GM12891 (cell line): ENCODE data around the gene UNC5C.

Experiments
- PAX5 ChIP-seq: IDR thresholded peaks from 2 replicates; pipeline ENCODE4 v1.6.1; 2011; ENCODE audit warnings: low read length, moderate library complexity, mild to moderate bottlenecking; ENCODE audit not compliant: insufficient read depth, severe bottlenecking
- POLR2A ChIP-seq: IDR thresholded peaks from 2 replicates; pipeline ENCODE4 v1.6.1; 2011; ENCODE audit warnings: low read depth, low read length, control low read depth
- POLR2AphosphoS5 ChIP-seq: IDR thresholded peaks from 2 replicates; pipeline ENCODE4 v1.6.1; 2011; ENCODE audit warnings: low read depth, low read length, control low read depth
- POU2F2 ChIP-seq: IDR thresholded peaks from 2 replicates; pipeline ENCODE4 v1.6.1; 2011; ENCODE audit warnings: low read depth, mild to moderate bottlenecking, control low read depth, low read length, moderate library complexity
- SPI1 ChIP-seq: IDR thresholded peaks from 2 replicates; pipeline ENCODE4 v1.6.1; 2011; ENCODE audit warnings: low read depth, low read length, control low read depth
- TAF1 ChIP-seq: IDR thresholded peaks from 2 replicates; pipeline ENCODE4 v1.6.1; 2011; ENCODE audit warnings: low read depth, low read length, control low read depth

GRCh38 chr4:95220205-95221175 is 328.3 kb downstream of the UNC5C start:
- TF ChIP-seq POLR2A (no peak), POLR2AphosphoS5 (no peak), POU2F2 (no peak), TAF1 (no peak), SPI1 (no peak), PAX5 (no peak)
